ENCODE measurements around the gene CDH24. TPM values are rescaled to one million over a fixed set of nuclear protein-coding genes. Genes with fewer than 3 reads are reported as not detected.
"Not testable (repeated sequence)": the region's sequence is repeated elsewhere in the genome, so short reads cannot be mapped to it uniquely, and the experiment has no call there.

The CDH24 gene
- total RNA-seq, 2 donors from 2014 or later: 16.9 to 17.2 TPM

DNA sequence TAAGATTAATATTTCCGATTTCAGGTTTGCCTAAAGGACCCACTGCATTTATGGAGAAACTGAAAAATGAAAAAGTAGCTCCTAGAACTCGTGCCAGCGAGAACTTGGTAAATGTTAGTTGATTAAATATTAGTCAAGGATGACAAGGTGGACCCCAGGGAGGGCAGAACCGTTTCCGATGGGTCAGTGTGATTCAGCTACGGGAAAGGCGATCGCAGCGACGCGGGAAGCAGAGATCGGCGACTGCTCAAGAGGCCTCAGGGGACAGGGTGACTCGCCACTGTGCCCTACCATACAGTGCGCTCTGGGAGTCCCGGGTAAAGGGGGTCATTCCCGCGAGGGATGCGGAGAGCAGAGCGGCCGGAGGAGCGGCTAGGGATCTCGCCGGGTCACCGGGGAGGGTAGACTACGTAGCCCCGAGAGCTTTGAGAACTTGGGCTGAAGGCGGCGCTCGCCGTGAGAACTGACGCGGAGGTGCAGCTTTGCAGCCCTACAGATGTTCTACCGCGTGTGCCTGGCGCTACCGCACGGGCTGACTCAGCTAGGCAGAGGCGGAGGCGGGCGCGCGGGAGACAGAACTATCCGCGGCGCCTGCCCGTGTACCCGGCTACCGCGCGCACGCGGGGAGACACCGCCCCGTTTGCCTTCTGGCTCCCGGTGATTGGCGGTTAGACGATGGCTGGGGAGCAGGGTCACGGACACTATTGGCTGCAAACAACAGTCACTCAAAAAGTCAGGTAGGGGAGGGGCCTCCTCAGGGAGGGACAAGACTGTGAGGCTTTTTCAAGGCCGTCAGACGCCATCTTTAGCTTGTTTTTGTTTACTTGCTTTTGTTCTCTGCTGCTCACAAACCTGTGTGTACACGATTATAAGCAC lies 50.5 kb downstream of the CDH24 start:
- Mint-ChIP-seq H3K27me3 (ENCODE audit: insufficient read depth) (no peaks in the 10 kb centered on the region), H3K27ac (peak overlapping the region; percentile 95), H3K4me3 (peak overlapping the region; percentile 79), H3K9me3 (peaks cover 3% of the 10 kb centered on the region), H3K36me3 (ENCODE audit: low read depth) (no peaks in the 10 kb centered on the region), H3K4me1 (peaks cover 19% of the 10 kb centered on the region)
- DNase-seq: peak; percentile 98
- TF ChIP-seq, protein P1, sequence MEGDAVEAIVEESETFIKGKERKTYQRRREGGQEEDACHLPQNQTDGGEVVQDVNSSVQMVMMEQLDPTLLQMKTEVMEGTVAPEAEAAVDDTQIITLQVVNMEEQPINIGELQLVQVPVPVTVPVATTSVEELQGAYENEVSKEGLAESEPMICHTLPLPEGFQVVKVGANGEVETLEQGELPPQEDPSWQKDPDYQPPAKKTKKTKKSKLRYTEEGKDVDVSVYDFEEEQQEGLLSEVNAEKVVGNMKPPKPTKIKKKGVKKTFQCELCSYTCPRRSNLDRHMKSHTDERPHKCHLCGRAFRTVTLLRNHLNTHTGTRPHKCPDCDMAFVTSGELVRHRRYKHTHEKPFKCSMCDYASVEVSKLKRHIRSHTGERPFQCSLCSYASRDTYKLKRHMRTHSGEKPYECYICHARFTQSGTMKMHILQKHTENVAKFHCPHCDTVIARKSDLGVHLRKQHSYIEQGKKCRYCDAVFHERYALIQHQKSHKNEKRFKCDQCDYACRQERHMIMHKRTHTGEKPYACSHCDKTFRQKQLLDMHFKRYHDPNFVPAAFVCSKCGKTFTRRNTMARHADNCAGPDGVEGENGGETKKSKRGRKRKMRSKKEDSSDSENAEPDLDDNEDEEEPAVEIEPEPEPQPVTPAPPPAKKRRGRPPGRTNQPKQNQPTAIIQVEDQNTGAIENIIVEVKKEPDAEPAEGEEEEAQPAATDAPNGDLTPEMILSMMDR (conservative IDR thresholded peaks at IDR 0.05): peak; percentile 58
- H3K27ac ChIP-seq (ENCODE audit: low read depth, low read length): peak overlapping the region; percentile 69
- no peaks in the 10 kb centered on the region for H3K36me3 ChIP-seq (ENCODE audit: control insufficient read depth, insufficient read depth, low read length)
- 0 to 1% methylated on average over 45 to 62 of the region's 62 CpGs for WGBS, 2 experiments (ENCODE audit: insufficient coverage in 1 of 2, insufficient read length in 1 of 2)
- peak overlapping the region; percentile 73 for H3K9ac ChIP-seq (ENCODE audit: extremely low read depth, low read length, poor library complexity, severe bottlenecking)
- H3K27me3 ChIP-seq (ENCODE audit: control insufficient read depth, insufficient read depth, low read length, poor library complexity, severe bottlenecking): no peaks in the 10 kb centered on the region
- peaks cover 4% of the 10 kb centered on the region for H3K4me1 ChIP-seq (ENCODE audit: control insufficient read depth, insufficient read depth, low read length)
- H3K4me3 ChIP-seq (ENCODE audit: low read length): peak overlapping the region; percentile 92
- H3K9me3 ChIP-seq (ENCODE audit: control insufficient read depth, low read length): no peaks in the 10 kb centered on the region

DNA sequence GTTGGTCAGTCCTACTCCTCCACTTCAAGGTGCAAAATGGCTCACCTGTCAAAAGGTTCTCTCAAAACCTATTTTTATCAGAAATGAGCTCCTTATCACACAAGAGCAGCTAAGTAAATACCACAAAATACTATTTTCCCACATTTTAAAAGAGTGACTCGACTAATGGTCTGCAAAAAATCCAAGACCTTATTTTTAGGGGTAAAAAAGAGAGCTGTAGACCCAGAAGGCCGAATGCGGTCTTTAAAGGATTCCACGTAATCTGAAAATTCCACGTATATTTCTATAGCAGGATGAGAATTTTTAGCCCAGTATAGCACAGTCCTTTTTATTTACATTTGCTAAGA lies 51.2 kb downstream of the CDH24 start:
- no peak for DNase-seq
- Mint-ChIP-seq H3K27ac (peak overlapping the region; percentile 95), H3K36me3 (ENCODE audit: low read depth) (no peaks in the 10 kb centered on the region), H3K4me1 (peaks cover 19% of the 10 kb centered on the region), H3K4me3 (peak overlapping the region; percentile 79), H3K27me3 (ENCODE audit: insufficient read depth) (no peaks in the 10 kb centered on the region), H3K9me3 (peaks cover 3% of the 10 kb centered on the region)
- Histone ChIP-seq H3K9ac (ENCODE audit: extremely low read depth, low read length, poor library complexity, severe bottlenecking) (peak overlapping the region; percentile 73), H3K4me1 (ENCODE audit: control insufficient read depth, insufficient read depth, low read length) (peaks cover 4% of the 10 kb centered on the region), H3K9me3 (ENCODE audit: control insufficient read depth, low read length) (no peaks in the 10 kb centered on the region), H3K36me3 (ENCODE audit: control insufficient read depth, insufficient read depth, low read length) (no peaks in the 10 kb centered on the region), H3K27me3 (ENCODE audit: control insufficient read depth, insufficient read depth, low read length, poor library complexity, severe bottlenecking) (no peaks in the 10 kb centered on the region), H3K27ac (ENCODE audit: low read depth, low read length) (no peak overlapping the region), H3K4me3 (ENCODE audit: low read length) (peak overlapping the region; percentile 92)
- TF ChIP-seq, protein P1 (conservative IDR thresholded peaks at IDR 0.05): no peak
- WGBS, 2 experiments (ENCODE audit: insufficient coverage in 1 of 2, insufficient read length in 1 of 2): 70 to 79% methylated on average over 4 to 5 of the region's 5 CpGs

DNA sequence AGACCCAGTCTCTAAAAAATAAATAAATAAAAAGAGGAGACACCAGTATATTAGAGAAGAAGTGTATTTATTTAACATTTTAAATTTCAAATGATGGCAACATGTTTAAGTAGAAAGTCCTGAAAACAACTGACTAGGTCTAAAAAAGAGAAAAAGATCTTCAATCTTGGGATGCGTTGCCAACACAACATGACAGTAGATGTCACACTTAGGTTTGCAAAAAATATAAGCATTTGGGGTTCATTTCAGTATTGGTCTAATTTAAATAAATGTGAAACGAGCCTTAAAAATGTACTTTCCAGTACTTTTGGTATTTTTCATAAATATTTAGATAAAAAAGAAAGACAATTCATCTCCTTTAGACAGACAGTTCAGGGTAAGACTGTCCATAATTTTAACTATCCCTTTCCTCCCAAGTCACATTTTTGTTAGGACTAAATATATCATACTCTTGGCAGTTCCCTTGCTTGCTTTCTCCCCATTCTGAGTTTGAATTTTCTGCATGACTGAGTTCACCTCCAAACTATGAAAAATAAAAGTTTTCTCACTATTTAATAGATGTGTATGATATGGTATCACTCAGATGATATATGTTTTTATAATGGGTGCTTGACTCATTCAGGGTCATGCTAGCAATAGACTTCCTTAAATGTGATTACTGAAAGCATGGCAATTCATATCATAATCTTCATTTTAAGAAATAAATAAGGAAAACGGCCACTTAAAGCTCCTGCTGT lies 51.7 kb downstream of the CDH24 start:
- Histone ChIP-seq H3K36me3 (ENCODE audit: control insufficient read depth, insufficient read depth, low read length) (no peaks in the 10 kb centered on the region), H3K4me3 (ENCODE audit: low read length) (peak overlapping the region; percentile 92), H3K9me3 (ENCODE audit: control insufficient read depth, low read length) (no peaks in the 10 kb centered on the region), H3K27ac (ENCODE audit: low read depth, low read length) (no peak overlapping the region), H3K4me1 (ENCODE audit: control insufficient read depth, insufficient read depth, low read length) (peaks cover 4% of the 10 kb centered on the region), H3K9ac (ENCODE audit: extremely low read depth, low read length, poor library complexity, severe bottlenecking) (no peak overlapping the region), H3K27me3 (ENCODE audit: control insufficient read depth, insufficient read depth, low read length, poor library complexity, severe bottlenecking) (no peaks in the 10 kb centered on the region)
- peak overlapping the region; percentile 79 for H3K4me3 Mint-ChIP-seq
- H3K36me3 Mint-ChIP-seq (ENCODE audit: low read depth): no peaks in the 10 kb centered on the region
- DNase-seq: no peak
- TF ChIP-seq, protein P1 (conservative IDR thresholded peaks at IDR 0.05): no peak
- WGBS, 2 experiments (ENCODE audit: insufficient coverage in 1 of 2, insufficient read length in 1 of 2): 61 to 82% methylated on average over 2 of the region's 3 CpGs
- H3K4me1 Mint-ChIP-seq: peaks cover 19% of the 10 kb centered on the region
- no peaks in the 10 kb centered on the region for H3K27me3 Mint-ChIP-seq (ENCODE audit: insufficient read depth)
- peaks cover 3% of the 10 kb centered on the region for H3K9me3 Mint-ChIP-seq
- H3K27ac Mint-ChIP-seq: no peak overlapping the region

DNA sequence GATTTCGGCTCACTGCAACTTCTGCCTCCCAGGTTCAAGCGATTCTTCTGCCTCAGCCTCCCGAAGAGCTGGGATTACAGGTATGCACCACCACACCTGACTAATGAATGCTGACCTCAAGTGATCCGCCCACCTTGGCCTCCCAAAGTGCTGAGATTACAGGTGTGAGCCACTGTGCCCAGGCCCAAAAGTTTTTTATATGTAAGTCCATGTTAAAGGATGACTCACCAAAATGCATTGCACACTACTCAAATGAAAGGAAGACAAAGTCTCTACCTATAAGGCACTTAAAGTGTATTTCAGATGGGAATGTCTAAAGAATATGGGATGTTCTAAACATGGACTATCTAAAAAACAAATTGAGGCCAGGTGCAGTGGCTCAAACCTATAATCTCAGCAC lies 53.0 kb downstream of the CDH24 start:
- H3K4me1 ChIP-seq (ENCODE audit: control insufficient read depth, insufficient read depth, low read length); H3K27ac ChIP-seq (ENCODE audit: low read depth, low read length); H3K27ac Mint-ChIP-seq; H3K9me3 ChIP-seq (ENCODE audit: control insufficient read depth, low read length); H3K9ac ChIP-seq (ENCODE audit: extremely low read depth, low read length, poor library complexity, severe bottlenecking); H3K4me3 ChIP-seq (ENCODE audit: low read length); H3K27me3 Mint-ChIP-seq (ENCODE audit: insufficient read depth); DNase-seq; H3K36me3 Mint-ChIP-seq (ENCODE audit: low read depth); H3K9me3 Mint-ChIP-seq; H3K27me3 ChIP-seq (ENCODE audit: control insufficient read depth, insufficient read depth, low read length, poor library complexity, severe bottlenecking); H3K36me3 ChIP-seq (ENCODE audit: control insufficient read depth, insufficient read depth, low read length); H3K4me3 Mint-ChIP-seq: not testable (repeated sequence)
- H3K4me1 Mint-ChIP-seq: peaks cover 24% of the 10 kb centered on the region
- 80 to 92% methylated on average over 1 to 4 of the region's 4 CpGs for WGBS, 2 experiments (ENCODE audit: insufficient coverage in 1 of 2, insufficient read length in 1 of 2)
